Sciatic nerve (tissue), 2 donors: Measurements from ENCODE around the gene KPNA1. TPM values are rescaled to one million over a fixed set of nuclear protein-coding genes. Genes with fewer than 3 reads are reported as not detected.

Experiments
- ATAC-seq: fragments of 200-7000 bp; cut with Tn5 transposase; one replicate; pipeline ENCODE4 v1.9.1; 2020; ENCODE audit warnings: mild to moderate bottlenecking, moderate library complexity
- DNase-seq: peaks from one replicate; pipeline ENCODE4 v3.0.0-alpha.2; 2020; ENCODE audit warnings: low spot score
- intact Hi-C: fragments of 100-400 bp; cut with DNase I; formaldehyde crosslinking; loops from one replicate; pipeline ENCODE4 v1.14.2; 2022
- total RNA-seq: library from RNA; stranded (reverse); fragmentation: NEBNext Ultra II Directional; extraction: Animal tissue kit (Norgen Biotek cat#: 25700); gene quantifications from one replicate; pipeline ENCODE4 v1.2.1, GENCODE V29; 2021
- donor health status: DM: no; HTN: no; CAD: no.
- donor health status: DM: no; HTN: no; CAD: no.

KPNA1 gene
- total RNA-seq, 1 donor from 2014 or later = 68.7 TPM

DNA sequence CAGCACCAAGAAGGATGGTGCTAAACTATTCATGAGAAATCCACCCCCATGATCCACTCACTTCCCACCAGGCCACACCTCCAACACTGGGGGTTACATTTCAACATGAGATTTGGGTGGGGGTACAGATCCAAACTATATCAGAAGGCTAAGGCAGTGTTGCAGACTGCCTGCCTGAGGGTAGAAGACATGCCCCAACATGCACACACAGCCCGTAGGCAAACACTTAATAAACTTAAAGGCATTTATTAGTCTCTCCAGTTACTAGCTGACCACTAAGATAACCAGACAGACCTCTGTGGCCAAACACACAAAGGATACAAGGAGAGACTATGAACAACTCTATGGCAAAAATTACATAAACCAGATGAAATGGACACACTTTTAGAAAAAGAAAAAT lies 120.6 kb downstream of the KPNA1 start:
- no peak for DNase-seq
- intact Hi-C loops = no loop called here
- no peak for ATAC-seq

GRCh38 chr3:122392868-122393844 lies 121.6 kb downstream of the KPNA1 start:
- DNase-seq (no peak), ATAC-seq (no peak)
- intact Hi-C loops = no loop called here

GRCh38 chr3:122391681-122392446 lies 122.9 kb downstream of the KPNA1 start:
- intact Hi-C loops = no loop called here
- no peak for ATAC-seq

DNA sequence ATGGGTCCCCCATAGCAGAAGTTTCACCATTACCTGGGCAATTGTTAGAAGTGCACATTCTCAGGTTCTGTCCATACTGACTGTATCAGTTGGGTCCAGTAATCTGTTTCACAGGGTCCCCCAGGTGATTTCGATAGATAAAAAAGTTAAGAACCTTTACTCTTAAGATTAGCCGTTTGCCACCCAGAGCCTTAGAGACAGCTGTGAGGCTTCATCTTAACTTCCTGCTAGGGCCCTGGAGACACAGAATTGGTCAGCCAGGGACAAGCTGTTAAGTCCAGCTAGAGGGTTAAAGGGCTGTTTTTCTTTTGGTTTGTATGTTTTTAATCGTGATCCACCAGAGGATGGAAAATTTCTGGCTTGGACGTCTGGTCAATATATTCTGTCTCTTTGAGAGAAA lies 124.1 kb downstream of the KPNA1 start:
- no peak for DNase-seq
- intact Hi-C loops = no loop called here
- ATAC-seq = no peak

More at GRCh38 chr3:122391681-122392446, 122.9 kb downstream of the KPNA1 start:
- no peak for DNase-seq

DNA sequence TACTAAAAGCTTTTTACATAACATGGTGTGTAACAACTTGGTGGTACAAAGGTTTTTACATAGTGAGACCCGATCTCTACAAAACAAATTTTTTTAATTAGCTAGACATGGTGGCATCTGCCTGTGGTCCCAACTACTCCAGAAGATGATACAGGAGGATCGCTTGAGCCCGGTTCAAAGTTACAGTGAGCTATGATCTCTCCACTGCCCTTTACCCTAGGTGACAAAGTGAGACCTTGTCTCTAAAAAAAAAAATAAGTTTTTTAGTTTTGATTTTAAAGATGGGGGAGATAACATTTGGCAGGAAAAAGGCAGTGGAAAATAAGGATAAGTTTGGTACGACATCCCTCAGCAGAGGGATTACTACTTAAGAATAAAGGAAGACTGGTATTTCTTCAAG lies 124.8 kb downstream of the KPNA1 start:
- no peak for ATAC-seq
- intact Hi-C loops = no loop called here
- DNase-seq = no peak

GRCh38 chr3:122389197-122389596 lies 125.5 kb downstream of the KPNA1 start:
- intact Hi-C loops = no loop called here

GRCh38 chr3:122387709-122388108 lies 127.0 kb downstream of the KPNA1 start:
- no peak for DNase-seq
- intact Hi-C loops = no loop called here
- ATAC-seq = no peak

More at GRCh38 chr3:122389197-122389596, 125.5 kb downstream of the KPNA1 start:
- DNase-seq (no peak), ATAC-seq (no peak)

- intact Hi-C loops = loop anchor here (5.0 kb wide), 1 partner anchor 298 kb away; the partner anchor contains the start of gene PARP14
- ATAC-seq = peak; percentile 99
- peak; percentile 95 for DNase-seq
These were observed 130.7 kb downstream of the KPNA1 start, which contains the start of gene FAM162A for GRCh38 chr3:122383771-122384697. Gene FAM162A (plus strand): TSS chr3:122384182. CDS start chr3:122384266, 84 bp downstream.

DNA sequence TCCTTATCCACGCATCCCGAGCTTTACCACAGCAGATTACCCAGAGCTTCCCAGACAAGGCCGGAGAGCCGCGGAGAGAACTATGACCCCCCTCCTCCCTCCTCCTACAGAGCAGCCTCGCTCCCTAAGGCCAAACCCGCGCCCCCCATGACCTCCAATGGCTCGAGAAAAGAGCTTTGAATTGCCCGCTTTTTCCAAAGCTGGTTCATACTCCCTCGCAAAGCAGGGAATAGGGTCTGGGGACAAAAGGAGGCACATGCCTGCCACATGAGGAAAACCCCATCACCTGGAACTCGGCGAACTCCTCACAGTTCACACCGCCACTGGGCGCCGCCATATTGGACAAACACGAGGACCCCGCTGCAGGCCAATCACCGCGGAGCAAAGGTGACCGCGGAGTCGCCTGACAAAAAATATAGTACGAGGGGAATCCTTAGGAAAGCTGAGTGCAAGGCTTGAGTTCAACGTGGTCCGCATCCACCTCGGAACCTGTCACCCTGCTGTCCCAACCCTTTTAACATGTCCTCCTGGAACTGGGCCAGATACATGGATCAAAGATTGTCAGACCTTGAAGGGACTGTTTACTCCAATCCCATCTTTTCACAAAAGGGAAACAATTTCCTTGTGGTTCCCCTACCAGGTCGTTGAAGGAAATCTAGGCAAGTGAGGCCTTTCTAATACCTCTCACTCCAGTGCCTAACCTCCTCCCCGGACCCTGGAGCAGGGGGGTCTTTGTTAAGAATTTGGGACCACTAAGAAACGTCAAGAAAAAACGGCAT lies 131.7 kb downstream of the KPNA1 start, which contains the start of gene MIX23:
Gene MIX23, minus strand, starts transcription at position 344 of the 779 bp plus-strand sequence. Its CDS starts 7 bp downstream, at position 337.
- DNase-seq (peak; percentile 90), ATAC-seq (peak; percentile 93)
- intact Hi-C loops = loop anchor here (5.0 kb wide), 1 partner anchor 299 kb away; the partner anchor contains the start of gene PARP14

- ATAC-seq (no peak), DNase-seq (no peak)
- intact Hi-C loops = no loop called here
These were observed 136.8 kb downstream of the KPNA1 start for GRCh38 chr3:122377975-122378374.

- intact Hi-C loops = no loop called here
- no peak for ATAC-seq
- no peak for DNase-seq
These were observed 140.7 kb downstream of the KPNA1 start for GRCh38 chr3:122374034-122374433.

Other genes with a start within 250 kb of the KPNA1 start
- 6.3 TPM for gene CSTA, start 189.7 kb downstream of the KPNA1 start, total RNA-seq
- gene MIX23, start 131.7 kb downstream of the KPNA1 start, total RNA-seq = 28.1 TPM
- gene FAM162A, start 130.8 kb downstream of the KPNA1 start, total RNA-seq = 36.1 TPM
- 5.3 TPM for gene WDR5B, start 98.9 kb downstream of the KPNA1 start, total RNA-seq
- gene PARP9, start 49.4 kb upstream of the KPNA1 start, total RNA-seq = 33.9 TPM
- 31.5 TPM for gene DTX3L, start 49.4 kb upstream of the KPNA1 start, total RNA-seq
- gene PARP15, start 62.7 kb upstream of the KPNA1 start, total RNA-seq = 3.3 TPM
- gene PARP14, start 165.9 kb upstream of the KPNA1 start, total RNA-seq = 58.4 TPM